ENCODE results near the gene PACS2.

The PACS2 gene

DNA sequence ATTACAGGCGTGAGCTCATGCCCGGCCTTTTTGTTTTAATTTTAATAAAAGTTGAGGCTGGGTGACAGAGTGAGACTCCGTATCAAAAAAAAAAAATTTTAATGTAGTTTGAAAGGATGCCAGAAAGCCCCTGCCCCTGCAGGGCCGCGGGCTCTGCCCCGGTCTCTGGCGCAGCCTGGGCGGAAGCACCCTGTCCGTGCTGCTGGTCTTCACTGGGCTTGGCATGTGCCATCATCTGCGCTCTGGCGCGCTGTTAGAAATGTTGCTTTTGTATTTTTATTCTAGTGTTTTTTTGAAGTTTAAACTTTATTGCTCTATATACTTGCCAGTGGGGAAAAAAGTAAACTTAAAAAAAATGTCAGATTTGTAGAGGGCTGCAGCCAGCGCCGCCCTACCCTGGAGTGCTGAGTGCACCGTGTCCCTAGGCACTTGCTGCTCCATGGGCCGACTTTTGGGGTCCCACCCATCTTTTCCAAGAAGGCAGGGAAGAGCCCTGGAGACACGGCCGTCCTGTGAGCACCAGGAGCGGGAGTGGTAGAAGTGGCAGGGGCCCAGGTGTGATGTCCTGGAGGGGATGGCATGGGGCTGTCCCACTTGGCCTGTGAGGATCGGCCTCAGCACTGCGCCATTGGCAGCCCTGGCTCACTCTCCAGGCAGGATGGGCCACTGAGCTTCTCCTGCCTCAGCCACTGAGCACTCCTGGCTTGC lies 109.1 kb downstream of the PACS2 start:
- TF ChIP-seq EP300 (IDR thresholded peaks at IDR 0.05; ENCODE audit: borderline replicate concordance) (no peak), RAD21 (IDR thresholded peaks at IDR 0.05; ENCODE audit: low read depth) (no peak), TEAD4 (IDR thresholded peaks at IDR 0.05) (no peak), CEBPB (IDR thresholded peaks at IDR 0.05) (no peak), CREB1 (IDR thresholded peaks at IDR 0.05; ENCODE audit: low read depth) (no peak), TAF1 (IDR thresholded peaks at IDR 0.05; ENCODE audit: low read depth) (no peak), TCF12 (IDR thresholded peaks at IDR 0.05; ENCODE audit: low read depth) (no peak), EGR1 (IDR thresholded peaks at IDR 0.05) (no peak), ZBTB7A (IDR thresholded peaks at IDR 0.05; ENCODE audit: low read depth) (no peak), FOXM1 (IDR thresholded peaks at IDR 0.05; ENCODE audit: borderline replicate concordance, low read depth) (no peak), NFIC (IDR thresholded peaks at IDR 0.05) (no peak), YY1 (IDR thresholded peaks at IDR 0.05; ENCODE audit: low read depth) (no peak)
- TF ChIP-seq, protein P1, sequence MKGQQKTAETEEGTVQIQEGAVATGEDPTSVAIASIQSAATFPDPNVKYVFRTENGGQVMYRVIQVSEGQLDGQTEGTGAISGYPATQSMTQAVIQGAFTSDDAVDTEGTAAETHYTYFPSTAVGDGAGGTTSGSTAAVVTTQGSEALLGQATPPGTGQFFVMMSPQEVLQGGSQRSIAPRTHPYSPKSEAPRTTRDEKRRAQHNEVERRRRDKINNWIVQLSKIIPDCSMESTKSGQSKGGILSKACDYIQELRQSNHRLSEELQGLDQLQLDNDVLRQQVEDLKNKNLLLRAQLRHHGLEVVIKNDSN (IDR thresholded peaks at IDR 0.05): no peak
- TF ChIP-seq, protein P2, sequence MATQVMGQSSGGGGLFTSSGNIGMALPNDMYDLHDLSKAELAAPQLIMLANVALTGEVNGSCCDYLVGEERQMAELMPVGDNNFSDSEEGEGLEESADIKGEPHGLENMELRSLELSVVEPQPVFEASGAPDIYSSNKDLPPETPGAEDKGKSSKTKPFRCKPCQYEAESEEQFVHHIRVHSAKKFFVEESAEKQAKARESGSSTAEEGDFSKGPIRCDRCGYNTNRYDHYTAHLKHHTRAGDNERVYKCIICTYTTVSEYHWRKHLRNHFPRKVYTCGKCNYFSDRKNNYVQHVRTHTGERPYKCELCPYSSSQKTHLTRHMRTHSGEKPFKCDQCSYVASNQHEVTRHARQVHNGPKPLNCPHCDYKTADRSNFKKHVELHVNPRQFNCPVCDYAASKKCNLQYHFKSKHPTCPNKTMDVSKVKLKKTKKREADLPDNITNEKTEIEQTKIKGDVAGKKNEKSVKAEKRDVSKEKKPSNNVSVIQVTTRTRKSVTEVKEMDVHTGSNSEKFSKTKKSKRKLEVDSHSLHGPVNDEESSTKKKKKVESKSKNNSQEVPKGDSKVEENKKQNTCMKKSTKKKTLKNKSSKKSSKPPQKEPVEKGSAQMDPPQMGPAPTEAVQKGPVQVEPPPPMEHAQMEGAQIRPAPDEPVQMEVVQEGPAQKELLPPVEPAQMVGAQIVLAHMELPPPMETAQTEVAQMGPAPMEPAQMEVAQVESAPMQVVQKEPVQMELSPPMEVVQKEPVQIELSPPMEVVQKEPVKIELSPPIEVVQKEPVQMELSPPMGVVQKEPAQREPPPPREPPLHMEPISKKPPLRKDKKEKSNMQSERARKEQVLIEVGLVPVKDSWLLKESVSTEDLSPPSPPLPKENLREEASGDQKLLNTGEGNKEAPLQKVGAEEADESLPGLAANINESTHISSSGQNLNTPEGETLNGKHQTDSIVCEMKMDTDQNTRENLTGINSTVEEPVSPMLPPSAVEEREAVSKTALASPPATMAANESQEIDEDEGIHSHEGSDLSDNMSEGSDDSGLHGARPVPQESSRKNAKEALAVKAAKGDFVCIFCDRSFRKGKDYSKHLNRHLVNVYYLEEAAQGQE (IDR thresholded peaks at IDR 0.05; ENCODE audit: low read depth): no peak
- TF ChIP-seq, protein P3, sequence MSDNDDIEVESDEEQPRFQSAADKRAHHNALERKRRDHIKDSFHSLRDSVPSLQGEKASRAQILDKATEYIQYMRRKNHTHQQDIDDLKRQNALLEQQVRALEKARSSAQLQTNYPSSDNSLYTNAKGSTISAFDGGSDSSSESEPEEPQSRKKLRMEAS (IDR thresholded peaks at IDR 0.05): no peak

DNA sequence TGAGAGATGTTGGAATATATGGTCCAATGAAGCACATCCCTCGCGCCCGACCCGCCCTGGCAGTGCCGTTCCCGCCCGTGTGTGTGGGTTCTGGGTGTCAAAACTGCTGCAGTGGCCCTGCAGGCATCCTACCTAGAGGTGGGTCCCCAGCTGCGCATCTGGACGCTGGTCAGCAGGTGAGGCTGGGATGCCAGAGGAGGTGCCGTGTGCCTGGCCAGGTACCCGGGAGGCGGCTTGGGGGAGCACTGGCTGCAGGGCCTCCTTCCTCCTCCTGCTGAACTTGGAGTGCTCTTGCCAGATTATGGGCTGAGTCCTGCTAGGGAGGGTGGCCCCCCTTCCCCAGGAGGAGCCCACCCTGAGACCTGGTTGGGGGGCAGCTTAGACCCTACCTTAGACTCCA lies 110.3 kb downstream of the PACS2 start:
- TF ChIP-seq, protein P2 (IDR thresholded peaks at IDR 0.05; ENCODE audit: low read depth): no peak
- TF ChIP-seq, protein P1 (IDR thresholded peaks at IDR 0.05): no peak
- no peak for TF ChIP-seq RAD21 (IDR thresholded peaks at IDR 0.05; ENCODE audit: low read depth)
- no peak for TF ChIP-seq EGR1 (IDR thresholded peaks at IDR 0.05)
- no peak for TF ChIP-seq TEAD4 (IDR thresholded peaks at IDR 0.05)
- TF ChIP-seq CREB1 (IDR thresholded peaks at IDR 0.05; ENCODE audit: low read depth): no peak
- TF ChIP-seq TCF12 (IDR thresholded peaks at IDR 0.05; ENCODE audit: low read depth): no peak
- TF ChIP-seq YY1 (IDR thresholded peaks at IDR 0.05; ENCODE audit: low read depth): no peak
- no peak for TF ChIP-seq NFIC (IDR thresholded peaks at IDR 0.05)
- TF ChIP-seq FOXM1 (IDR thresholded peaks at IDR 0.05; ENCODE audit: borderline replicate concordance, low read depth): no peak
- no peak for TF ChIP-seq TAF1 (IDR thresholded peaks at IDR 0.05; ENCODE audit: low read depth)

DNA sequence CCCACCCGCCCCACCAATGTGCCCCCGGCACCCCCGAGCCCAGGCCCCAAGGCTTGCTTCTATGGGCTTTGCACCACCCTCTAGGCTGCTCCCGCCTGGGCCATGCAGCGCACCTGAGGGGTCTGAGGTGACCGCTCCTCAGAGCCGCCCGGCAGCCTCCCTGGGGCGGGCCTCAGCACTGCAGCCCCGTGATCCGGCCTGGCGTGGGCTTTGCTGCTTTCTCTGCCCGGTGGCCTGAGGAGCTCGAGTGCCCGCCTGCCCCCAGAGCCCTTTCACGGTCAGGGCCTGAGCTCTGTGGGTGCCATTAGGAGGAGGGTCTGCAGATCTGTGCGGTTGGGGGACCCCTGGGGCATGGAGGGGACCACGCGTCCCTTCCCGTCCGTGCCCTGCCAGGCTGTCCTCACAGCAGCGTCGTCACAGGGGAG lies 111.3 kb downstream of the PACS2 start:
- TF ChIP-seq, protein P3 (IDR thresholded peaks at IDR 0.05): no peak

DNA sequence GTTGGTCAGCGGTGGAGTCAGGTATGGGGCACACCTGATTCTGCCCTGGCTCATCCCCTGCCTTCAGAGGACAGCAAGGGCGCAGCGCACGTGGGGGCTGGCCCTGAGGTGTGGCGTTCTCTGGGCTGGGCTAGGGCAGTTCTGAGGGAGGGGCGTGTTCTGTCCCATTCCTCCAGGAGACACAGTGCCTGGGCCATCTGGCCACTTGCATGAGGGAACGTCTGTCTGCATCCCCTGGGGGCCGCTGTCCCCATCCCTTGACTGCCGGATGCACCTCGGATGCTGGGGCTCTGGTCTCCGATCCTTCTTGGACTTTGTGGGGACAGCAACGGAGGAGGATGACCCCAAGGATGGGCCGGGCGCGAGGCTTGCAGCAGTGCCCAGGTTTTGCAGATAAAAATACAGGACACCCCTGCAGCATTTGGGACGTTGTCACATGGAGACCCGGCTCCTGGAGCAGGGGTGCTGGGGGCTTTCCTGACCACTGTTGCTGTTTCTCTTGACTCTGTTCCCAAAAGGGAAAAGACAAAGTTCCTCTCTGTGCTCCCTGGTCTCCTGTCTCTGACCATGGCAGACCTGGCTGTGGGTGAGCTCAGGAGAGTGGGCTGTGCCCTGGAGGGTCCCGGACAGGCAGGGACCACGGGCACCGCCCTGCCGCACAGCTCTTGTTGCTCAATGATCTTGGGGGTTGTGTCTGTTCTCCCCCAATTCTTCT lies 112.0 kb downstream of the PACS2 start:
- TF ChIP-seq, protein P1 (IDR thresholded peaks at IDR 0.05): no peak
- TF ChIP-seq, protein P2 (IDR thresholded peaks at IDR 0.05; ENCODE audit: low read depth): no peak
- TF ChIP-seq EGR1 (IDR thresholded peaks at IDR 0.05): no peak

All from Ishikawa (cell line).